Measurements from ENCODE around the gene CXXC1.
A peak's percentile ranks its signal among the peaks of the same experiment; 100 is the strongest.
"Not testable (repeated sequence)": the region's sequence is repeated elsewhere in the genome, so short reads cannot be mapped to it uniquely, and the experiment has no call there.

Gene CXXC1

GRCh38 chr18:50287441-50288347 lies at the start of gene CXXC1:
TSS of gene CXXC1 (minus strand) at chr18:50287692. CDS start at chr18:50287589, 103 bp downstream.
- peak; percentile 97 for DNase-seq (ENCODE audit: low read depth, low spot score)

GRCh38 chr18:50334546-50335152 lies 47.2 kb upstream of the CXXC1 start:
- DNase-seq (ENCODE audit: low read depth, low spot score): no peak

DNA sequence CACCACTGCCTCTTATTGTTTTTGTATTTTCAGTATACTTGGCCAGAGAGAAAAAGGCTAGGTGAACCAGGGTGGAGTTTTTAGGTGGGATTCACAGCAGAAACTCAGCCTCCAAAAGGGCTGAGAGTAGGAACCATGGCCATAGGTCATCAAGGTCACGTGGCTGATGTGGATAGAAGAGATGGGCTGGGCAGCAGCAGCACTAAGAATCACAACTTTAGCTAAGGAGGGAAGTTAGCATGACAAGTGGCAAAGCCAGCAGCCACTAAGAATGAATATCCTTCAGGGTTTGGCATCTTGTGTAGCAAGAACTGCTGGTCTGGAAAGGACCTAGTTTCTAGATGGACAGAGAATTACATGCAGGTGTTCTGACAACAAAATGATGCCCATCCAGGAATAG lies 44.2 kb upstream of the CXXC1 start:
- no peak for DNase-seq (ENCODE audit: low read depth, low spot score)

GRCh38 chr18:50330176-50330575 lies 42.7 kb upstream of the CXXC1 start:
- DNase-seq (ENCODE audit: low read depth, low spot score): no peak

DNA sequence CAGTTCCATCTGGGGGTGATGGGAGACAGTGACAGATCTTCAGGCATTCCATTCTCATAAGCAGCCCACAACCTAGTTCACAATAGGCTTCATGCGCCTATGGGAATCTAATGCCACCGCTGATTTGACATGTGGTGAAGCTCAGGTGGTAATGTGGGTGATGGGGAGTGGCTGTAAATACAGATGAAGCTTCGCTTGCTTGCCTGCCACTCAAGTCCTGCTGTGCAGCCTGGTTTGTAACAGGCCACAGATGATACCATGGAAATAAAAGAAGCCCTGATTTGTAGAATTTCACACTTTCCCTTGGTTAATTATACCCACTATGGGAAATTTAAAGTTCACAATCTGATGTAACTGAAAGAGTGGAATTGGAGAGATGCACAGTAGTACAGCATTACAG lies 40.5 kb upstream of the CXXC1 start:
- DNase-seq (ENCODE audit: low read depth, low spot score): no peak

DNA sequence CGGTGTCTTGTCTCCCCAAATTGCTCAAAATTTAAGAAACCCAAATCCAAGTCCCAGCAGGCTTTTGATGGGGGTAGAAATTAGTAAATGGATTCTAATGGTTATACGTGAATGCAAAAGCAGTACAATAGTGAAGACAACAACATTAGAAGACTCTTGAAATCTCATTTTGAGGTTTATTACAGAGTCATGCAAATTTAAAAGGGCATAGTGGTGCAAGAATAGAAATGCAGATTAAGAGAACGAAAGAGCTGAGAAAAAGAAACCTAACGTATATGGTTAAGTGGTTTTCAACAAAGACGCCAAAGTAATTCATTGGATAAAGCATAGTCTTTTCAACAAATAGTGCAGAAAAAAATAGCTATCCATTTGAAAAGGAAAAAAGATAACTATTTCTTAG lies 33.2 kb upstream of the CXXC1 start:
- DNase-seq (ENCODE audit: low read depth, low spot score): no peak

DNA sequence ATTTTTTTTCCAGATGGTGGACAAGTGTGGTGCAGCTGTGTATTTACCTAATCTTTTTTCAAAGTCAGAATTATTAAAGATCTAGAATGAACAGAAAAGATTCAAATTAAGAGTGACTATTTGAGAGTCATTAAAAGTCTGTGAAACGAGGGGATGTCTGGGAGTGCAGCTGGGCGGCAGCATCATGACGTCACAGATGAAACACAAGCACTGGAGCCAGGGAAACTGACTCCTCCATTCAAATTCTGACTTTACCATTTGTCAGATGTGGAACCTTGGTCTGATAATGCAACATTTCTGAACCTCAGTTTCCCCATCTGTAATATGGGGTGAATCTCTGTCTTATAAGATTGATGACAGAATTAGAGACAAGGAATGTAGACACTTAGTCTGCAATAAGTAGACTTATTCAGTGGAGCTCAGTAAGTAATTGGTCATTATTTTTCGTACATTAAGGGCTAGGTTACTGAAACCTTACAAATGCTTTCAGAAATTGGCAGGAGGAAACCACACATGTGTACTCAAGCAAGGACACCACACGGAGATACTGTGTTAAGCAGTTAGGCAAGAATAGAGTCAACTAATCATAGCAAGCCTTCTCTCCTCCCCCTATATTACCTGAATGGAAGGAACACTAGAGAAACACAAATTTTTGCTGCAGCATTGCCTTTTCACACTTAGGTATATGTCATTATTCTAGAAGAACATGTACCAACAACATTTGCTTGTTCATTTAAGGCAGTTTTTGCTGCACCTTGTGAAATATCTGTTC lies 27.8 kb upstream of the CXXC1 start:
- DNase-seq (ENCODE audit: low read depth, low spot score): no peak

DNA sequence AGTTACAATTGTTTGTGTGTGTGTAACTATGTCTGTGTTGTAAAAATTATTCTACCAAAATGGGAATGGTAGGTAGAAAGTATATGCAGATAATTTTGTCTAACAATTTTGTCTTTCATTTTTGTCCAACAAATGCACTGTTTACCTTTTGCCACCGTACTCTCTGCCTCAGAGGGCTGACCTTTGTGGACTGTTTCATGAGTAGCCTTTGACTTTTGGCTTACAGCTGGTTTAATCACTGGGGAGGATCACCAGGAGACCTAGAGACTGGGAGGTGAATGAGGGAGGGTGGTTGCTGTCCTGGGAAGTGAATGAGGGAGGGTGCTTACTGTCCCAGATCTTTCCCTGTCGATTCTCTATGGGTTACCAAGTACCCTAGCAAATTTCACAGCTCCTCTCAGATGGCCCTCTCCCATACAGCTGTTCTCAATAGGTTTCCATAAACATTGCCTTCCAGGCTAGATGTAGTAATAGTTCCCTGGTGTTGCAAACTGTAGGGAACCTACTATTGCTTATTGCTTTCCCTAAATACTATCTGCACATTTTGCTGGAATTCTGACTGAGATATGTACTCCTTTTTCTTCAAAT lies 26.5 kb upstream of the CXXC1 start:
- no peak for DNase-seq (ENCODE audit: low read depth, low spot score)

GRCh38 chr18:50313031-50313607 lies 25.6 kb upstream of the CXXC1 start:
- DNase-seq (ENCODE audit: low read depth, low spot score): no peak

DNA sequence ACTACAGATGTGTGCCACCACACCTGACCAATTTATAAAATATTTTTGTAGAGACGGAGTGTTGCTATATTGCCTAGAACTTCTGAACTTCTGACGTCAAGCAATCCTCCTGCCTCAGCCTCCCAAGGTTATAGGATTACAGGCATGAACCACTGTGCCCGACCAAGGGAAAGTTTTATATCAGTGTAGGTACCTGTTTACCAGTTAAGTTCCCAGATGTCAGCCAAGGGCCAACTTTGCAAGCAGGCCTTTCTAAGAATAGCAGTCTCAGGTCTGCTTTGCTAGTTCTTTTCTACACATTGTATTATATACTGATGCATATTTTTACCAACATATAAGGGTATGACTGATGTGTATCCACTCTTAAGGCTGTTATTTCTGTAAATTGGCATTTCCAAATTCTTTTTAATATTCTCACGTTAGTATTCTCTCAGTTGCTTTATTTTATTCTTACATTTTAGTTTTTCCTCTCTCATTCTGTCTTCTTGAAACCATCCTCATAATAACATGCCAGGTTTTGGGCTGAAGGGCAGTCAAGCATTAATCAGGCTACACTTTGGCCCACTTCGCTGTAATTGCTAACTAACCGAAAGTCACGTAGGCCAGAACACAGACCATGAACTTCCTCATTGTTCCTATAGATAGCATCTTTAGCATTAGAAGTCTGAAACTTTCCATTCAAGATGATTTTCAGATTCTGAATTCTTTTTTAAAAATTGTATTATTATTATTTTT lies 25.0 kb upstream of the CXXC1 start:
- no peak for DNase-seq (ENCODE audit: low read depth, low spot score)

DNA sequence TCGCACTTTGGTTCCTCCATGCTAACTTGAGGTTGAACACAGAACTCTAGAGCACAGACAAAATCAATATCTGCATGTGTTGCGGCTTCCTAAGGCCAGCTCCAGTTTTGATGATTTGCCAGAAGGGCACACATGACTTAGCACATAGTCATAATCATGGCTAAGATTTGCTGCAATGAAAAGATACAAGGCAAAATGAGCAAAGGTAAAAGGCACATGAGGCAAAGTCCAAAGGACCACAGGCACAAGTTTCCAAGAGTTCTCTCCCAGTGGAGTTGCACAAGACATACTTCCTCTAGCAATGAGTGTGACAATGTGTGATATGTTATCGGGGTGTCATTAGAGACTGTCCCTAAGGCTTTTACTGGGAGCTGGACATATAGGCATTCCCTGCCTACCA lies 24.2 kb upstream of the CXXC1 start:
- DNase-seq (ENCODE audit: low read depth, low spot score): no peak

DNA sequence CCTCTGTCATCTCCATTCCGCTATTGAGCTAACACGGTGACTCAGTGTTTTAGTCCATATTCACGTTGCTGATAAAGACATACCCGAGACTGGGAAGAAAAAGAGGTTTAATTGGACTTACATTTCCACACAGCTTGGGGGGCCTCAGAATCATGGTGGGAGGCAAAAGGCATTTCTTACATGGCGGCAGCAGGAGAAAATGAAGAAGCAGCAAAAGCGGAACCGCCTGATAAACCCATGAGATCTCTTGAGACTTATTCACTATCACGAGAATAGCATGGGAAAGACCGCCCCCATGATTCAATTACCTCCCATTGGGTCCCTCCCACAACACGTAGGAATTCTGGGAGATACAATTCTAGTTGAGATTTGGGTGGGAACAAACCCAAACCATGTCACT lies 22.6 kb upstream of the CXXC1 start:
- no peak for DNase-seq (ENCODE audit: low read depth, low spot score)

DNA sequence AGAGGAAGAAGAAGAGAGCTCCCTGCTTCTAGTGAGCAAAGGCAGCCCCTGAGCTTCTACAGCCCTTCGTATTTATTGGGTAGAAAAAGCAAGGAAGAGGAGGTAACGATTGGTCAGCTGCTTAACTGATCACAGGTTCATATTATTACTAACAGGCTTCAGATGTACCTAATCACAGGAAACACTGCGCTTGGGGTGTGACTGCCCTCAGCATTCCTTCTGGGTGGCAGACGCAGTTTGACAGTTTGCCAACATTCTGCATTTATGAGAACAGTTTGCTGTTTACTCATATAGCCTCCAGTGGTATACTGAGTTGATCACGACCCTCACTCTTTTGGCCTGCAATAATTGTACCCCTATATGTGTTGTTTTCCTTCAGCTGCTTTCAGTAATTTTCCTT lies 21.4 kb upstream of the CXXC1 start:
- DNase-seq (ENCODE audit: low read depth, low spot score): not testable (repeated sequence)

DNA sequence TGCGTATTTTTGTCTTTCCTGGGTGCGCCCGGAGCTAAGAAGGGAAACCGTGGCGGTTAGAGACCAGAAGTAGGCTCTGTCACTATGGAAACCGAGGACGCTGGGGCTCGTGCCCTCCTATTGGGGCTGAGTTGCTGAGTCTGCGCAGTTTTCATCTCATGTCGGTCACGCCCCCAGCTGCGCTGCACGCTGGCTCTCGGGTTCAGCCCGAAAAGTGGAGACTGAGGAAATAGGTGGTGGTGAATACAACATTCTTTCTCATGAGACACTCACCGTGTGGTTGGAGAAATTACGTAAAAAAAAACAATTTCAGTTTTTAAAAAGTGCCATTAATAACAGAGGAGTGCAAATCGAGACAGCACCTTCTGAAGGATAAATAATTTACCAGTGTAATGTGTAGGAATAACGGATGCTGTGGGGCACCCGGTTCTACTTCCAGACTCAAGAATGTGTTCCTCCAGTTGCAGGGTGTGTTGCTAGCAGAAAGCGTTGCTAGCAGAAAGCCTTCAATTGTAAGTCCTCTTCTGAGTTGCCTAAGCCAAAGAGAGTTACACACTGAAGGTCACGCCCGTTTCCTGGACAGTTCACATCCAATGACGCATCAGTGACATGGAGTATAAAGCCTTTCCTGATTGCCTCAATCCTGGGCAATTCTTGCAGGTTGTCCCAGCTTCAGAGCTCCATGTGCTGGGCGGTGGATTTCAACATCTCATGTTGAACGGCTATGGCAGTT lies 20.4 kb upstream of the CXXC1 start:
- DNase-seq (ENCODE audit: low read depth, low spot score): peak; percentile 57

- DNase-seq (ENCODE audit: low read depth, low spot score): no peak
These were observed 19.9 kb upstream of the CXXC1 start for GRCh38 chr18:50307400-50307737.

- DNase-seq (ENCODE audit: low read depth, low spot score): no peak
These were observed 19.5 kb upstream of the CXXC1 start for GRCh38 chr18:50306944-50307343.

GRCh38 chr18:50301074-50301473 lies 13.6 kb upstream of the CXXC1 start:
- DNase-seq (ENCODE audit: low read depth, low spot score): no peak

GRCh38 chr18:50299626-50300388 lies 12.3 kb upstream of the CXXC1 start:
- DNase-seq (ENCODE audit: low read depth, low spot score): no peak

DNA sequence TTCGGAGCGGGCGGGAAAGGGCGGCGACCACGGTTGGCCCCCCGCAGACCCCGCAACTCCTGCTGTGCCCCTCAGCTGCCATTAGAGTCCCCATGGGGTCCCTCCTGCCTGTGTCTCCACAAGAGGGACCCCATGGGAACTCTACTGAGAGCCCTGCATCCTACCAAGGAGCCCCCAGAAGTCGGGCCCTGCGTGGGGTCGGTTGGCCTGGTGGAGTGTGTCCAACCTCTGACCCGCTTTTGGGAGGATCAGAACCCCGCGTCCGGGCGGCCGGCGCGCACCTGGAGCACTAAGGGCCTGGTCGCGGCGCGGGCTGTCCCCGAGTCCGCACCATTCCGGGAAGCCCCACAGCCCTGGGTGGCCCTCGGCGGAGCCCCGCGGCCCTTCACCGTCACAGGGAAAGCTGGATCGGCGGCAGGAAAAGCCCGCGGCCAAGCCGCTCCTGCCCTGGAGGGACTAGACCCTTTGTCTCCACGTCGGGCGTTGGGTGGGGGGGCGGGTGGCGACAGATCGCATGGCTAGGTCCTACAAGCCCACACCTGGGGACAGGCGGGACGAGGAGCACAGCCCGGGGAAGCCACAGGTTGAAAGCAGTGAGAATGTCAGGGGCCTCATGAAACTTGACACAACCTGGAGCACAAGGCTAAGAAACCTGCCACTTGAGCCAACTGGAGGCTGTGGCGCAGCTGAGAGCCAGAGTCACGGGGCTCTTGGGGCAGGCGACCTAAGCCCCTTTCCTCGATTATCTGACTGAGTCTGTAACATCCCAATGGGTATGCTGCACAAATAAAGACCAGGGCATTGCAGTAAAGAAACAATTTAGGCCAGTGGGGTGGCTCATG lies 11.2 kb upstream of the CXXC1 start:
- DNase-seq (ENCODE audit: low read depth, low spot score): no peak
